ENCODE results near the gene PRKG1.
"Not testable (repeated sequence)": the region's sequence is repeated elsewhere in the genome, so short reads cannot be mapped to it uniquely, and the experiment has no call there.

Gene PRKG1

DNA sequence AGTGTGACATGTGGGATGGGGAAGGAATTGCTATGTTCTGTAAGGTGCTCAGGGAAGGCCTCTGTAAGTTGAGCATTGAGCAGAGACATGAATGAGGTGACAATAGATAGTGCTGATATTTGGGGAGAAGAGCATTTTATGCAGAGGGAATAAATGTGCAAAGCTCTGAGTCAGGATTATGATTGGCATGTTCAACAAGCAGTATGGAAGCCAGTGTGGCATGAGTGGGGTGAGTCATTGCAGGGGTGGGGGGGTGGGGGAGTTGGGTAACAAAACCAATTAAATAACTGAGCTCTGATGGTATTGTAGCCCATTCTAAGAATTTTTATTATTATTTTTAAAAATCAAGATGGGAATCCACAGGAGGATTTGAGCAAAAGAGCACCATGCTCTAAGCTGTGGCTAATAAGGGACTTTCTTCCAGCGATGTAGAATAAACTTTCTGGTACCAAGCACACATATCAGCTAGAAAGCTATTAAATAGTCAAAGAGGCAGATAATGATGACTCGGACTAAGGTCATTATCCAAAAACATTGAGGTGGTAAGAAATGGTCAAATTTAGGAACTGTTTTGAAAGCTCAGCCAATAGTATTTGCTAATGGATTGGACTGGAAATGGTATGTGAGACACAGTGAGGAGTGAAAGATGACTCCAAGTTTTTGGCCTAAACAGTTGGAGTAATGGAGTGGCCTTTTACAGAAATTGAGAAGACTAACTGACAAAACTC is 96.4 kb downstream of the PRKG1 start:
- no peak for DNase-seq (ENCODE audit: low read depth in 2 of 2)

DNA sequence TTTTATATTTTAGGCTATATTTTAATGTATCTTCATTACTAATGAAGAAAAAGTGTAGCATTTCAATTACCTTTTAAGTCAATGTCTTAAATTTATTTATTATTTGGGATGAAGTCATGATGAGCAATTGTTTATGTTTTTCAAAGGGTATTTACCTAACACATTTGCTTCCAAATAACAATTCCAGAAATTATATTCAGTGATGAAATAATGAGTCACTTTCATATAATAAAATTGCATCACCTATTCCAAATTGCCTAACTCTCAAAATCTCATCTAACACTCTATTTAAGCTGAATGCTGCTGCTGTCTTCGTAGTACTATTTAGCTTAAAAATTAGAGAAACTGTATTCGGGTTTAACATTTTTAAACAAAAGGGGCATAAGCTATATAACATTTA is 97.7 kb downstream of the PRKG1 start:
- no peak for DNase-seq (ENCODE audit: low read depth in 2 of 2)

GRCh38 chr10:51176976-51177695 is 102.8 kb downstream of the PRKG1 start:
- DNase-seq (ENCODE audit: low read depth in 2 of 2) = no peak

- DNase-seq (ENCODE audit: low read depth in 2 of 2) = no peak
Observed at GRCh38 chr10:51178634-51179033, 104.3 kb downstream of the PRKG1 start.

DNA sequence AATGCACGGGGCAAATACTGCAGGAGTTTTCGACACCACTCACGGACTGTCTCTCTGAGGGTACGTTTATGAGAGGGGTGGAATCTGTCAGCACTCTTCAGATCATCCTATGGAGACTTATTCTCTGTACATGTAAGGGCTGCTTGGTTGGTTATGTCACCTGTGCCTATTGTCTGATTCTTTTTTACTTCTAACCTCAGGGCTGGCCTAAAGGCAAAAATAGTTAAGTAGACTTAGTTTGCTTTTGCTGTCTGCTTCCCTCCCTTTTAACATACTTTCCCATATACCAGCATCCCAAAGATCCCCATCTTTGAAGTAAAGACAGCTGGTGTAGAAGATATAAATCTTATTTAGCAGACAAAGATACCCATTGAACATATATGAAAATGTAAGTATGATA is 105.9 kb downstream of the PRKG1 start:
- DNase-seq (ENCODE audit: low read depth in 2 of 2) = no peak

- DNase-seq (ENCODE audit: low read depth in 2 of 2) = no peak
Observed at GRCh38 chr10:51183783-51184182, 109.5 kb downstream of the PRKG1 start.

- no peak for DNase-seq (ENCODE audit: low read depth in 2 of 2)
Observed at GRCh38 chr10:51186361-51186760, 112.1 kb downstream of the PRKG1 start.

DNA sequence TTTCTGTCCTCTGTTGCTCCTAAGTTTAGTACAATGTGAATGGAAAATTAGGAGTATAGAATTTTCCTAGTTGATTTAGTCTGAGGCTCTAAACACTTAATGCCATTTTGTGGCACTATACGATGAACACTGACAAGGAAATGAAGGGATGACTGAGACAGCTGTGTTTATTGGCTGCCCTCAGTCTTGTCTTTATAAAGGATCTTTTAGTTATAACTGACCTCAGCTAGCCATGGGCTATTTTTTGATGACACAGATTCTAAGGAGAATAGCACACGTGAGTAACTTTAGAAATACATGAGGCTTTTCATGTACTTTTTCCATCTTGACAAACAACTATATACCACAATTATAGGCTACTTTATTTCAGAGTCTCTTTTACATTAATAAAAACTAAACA is 113.7 kb downstream of the PRKG1 start:
- DNase-seq (ENCODE audit: low read depth in 2 of 2) = no peak

DNA sequence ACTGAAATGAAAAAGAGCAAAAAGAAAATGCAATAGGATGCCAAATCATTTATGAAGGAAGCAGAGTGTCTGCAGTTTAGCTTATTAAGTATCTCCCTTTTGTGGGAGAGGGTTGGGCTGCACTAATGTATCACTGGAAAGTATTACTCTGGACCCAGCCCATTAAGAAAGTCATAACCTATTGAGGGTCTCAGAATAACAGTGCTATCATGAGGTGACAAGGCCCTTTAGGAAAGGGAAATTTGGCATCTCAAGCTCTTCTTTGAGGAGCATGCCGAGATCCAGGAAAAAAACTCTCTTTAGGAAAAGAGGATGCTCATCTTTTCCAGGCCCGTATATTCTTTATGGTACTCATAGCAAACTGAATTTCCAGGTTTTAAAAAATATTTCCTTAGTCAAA is 114.6 kb downstream of the PRKG1 start:
- no peak for DNase-seq (ENCODE audit: low read depth in 2 of 2)

GRCh38 chr10:51196508-51197175 is 122.4 kb downstream of the PRKG1 start:
- DNase-seq (ENCODE audit: low read depth in 2 of 2) = no peak

DNA sequence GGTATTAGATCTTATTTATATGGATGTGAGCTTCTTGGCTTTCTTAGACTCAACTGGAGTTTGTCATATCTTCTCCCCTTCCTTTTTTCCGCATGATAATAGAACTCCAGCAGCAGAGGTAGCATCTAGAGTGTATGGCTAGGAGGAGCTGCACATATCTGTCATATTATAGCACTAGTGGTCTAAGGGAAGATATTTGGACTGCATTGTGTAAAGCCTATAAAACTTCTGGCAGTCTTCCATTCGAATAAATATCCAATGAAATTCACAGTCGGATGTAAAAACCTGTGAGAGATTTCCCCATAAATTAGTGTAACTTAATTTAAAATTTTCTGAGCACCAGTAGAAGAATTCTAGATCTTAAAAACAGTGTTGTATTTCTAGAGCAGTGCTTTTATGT is 123.9 kb downstream of the PRKG1 start:
- no peak for DNase-seq (ENCODE audit: low read depth in 2 of 2)

- no peak for DNase-seq (ENCODE audit: low read depth in 2 of 2)
Observed at GRCh38 chr10:51201947-51202346, 127.7 kb downstream of the PRKG1 start.

DNA sequence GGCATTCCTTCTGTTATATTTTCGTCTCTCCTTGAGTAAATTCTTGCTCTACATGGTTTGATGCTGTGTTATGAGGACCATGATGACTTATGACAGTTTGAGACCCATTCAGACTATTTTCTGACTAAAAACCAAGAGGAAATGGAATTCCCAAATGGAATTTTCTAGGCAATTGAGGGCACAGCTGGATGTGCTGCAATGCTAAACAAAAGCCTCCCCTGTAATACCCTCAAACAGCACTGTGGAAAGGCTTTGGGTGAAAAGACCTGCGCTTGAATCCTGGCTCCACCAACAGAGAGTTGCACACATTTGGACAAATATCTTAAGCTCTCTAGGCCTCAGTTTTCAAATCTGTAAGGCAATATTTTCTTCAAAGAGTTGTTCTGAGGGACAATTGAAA is 129.1 kb downstream of the PRKG1 start:
- no peak for DNase-seq (ENCODE audit: low read depth in 2 of 2)

DNA sequence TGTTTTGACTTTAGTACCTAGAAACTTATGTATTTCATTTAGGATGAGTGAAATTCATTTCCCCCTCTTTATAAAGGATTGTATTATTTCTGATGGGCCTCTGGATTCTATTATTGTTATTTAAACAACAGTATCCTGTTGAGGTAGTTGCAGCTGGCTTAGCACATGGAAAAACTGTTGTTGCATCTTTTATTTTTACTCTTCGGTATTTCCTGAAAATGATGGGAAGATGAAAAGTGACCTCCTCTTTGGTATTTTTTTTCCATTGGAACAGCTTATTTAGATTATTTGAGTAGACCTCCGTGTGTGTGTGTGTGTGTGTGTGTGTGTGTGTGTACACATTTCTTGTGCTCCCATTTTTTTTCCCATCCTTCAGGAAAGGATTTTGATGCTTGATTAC is 129.8 kb downstream of the PRKG1 start:
- DNase-seq (ENCODE audit: low read depth in 2 of 2) = no peak

GRCh38 chr10:51204701-51205100 is 130.4 kb downstream of the PRKG1 start:
- DNase-seq (ENCODE audit: low read depth in 2 of 2) = no peak

DNA sequence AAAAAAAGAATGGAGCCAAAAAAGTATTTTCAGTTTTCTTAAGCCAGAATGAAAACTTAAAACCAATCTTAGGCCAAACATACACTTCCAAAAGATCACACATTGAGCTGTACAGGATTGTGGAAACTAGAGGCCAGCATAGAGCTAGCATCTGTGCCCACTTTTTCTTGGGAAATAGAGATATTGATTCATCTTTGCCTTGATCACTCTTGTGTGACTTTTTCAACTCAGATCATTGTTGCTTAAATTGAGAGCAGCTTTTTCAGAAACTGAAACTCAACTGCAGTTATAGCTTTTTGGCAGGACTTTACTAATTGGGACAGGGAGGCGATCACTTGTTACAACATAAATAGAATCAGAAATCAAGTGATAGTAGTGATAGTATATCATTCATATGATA is 132.2 kb downstream of the PRKG1 start:
- DNase-seq (ENCODE audit: low read depth in 2 of 2) = no peak

DNA sequence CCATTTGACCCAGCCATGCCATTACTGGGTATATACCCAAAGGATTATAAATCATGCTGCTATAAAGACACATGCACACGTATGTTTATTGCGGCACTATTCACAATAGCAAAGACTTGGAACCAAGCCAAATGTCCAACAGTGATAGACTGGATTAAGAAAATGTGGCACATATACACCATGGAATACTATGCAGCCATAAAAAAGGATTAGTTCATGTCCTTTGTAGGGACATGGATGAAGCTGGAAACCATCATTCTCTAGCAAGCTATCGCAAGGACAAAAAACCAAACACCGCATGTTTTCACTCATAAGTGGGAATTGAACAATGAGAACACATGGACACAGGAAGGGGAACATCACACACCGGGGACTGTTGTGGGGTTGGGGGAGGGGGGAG is 138.7 kb downstream of the PRKG1 start:
- not testable (repeated sequence) for DNase-seq (ENCODE audit: low read depth in 2 of 2)

DNA sequence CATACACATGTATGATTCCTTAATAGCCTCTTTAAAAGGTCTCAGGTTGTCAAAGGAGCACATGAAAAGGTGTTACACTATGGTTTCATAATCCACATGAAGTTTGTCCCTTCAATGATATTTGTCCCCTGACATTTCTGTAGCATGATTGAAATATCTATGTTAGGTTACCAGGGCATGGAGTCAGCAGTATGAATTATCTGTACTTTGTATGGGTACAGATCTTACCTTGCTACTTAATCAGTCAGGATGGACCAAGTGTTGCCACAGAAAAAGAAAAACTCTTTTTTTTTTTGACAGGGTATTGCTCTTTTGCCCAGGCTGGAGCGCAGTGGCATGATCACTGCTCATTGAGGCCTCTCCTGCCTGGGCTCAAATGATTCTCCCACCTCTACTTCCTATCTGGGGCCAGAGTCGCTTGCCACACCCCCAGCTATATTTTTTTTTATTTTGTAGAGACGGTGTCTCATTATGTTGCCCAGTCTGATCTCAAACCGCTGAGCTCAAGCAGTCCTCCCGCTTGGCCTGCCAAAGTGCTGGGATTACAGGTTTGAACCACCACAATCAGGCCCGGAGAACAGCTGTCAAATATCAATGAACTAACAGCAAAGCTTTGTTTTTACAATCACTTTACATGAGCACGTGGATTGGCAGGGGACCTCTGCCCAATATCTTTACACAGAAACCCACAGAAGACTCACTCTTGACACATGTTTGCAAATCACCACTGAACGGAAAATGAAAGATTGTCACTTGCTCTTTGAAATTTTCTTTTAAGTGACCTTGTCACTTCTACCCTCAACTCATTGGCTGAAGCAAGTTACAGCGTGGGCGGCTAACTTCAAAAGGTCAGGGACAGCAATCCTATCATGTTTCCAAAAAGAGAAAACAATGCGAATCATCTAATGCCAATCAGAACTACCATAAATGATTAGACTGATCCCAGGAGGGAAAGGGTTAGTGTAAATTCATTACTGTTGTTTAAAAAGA is 140.2 kb downstream of the PRKG1 start:
- DNase-seq (ENCODE audit: low read depth in 2 of 2) = no peak

DNA sequence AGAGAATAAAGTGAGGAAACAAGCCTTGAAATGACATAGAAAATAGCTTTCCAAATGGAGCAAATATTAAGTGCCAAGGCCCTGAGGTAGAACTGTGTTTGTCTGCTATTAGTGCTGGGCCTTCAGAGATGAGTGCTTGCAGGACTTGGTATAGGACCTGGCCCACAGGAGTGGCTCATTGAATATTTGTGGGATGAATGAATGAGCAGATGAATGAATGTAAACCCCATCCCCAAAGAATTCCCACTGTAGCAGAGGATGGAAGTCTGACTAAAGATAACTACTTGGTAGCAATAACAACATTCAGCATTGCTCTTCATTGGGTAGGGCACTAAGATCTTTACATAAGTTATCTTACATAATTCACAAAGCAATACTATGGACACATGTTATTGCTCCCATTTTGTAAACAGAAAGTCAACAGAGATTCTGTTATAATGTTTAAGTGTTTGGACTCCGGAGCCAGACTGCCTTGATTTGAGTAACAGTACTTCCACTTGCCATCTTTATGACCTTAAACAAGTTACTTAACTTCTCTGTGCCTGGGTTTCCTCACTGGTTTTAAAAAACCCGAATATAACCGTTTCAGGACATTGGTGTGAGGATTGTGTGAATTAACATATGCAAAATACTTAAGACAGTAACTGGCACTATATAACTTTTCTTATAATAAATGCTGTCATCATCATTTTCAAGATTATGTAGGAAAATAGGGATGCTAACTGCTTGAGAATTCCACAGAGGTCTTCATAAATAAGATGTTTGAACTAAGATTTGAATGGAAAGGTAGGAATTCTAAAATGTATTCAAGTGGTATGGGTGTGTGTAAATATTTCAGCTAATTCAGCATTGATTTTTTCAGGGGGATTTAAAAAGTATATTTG is 141.9 kb downstream of the PRKG1 start:
- no peak for DNase-seq (ENCODE audit: low read depth in 2 of 2)

- no peak for DNase-seq (ENCODE audit: low read depth in 2 of 2)
Observed at GRCh38 chr10:51217505-51217904, 143.2 kb downstream of the PRKG1 start.

GRCh38 chr10:51224671-51225161 is 150.4 kb downstream of the PRKG1 start:
- no peak for DNase-seq (ENCODE audit: low read depth in 2 of 2)
